H9 (cell line): ENCODE measurements around the gene POLL. TPM values are rescaled to one million over a fixed set of nuclear protein-coding genes. Genes with fewer than 3 reads are reported as not detected.

ENCODE experiments used
- DNase-seq: peaks from one replicate; pipeline ENCODE4 v3.0.0-alpha.2; 2017
- H2AFZ ChIP-seq: one replicate; pipeline ENCODE4 v1.6.1; 2013; ENCODE audit warnings: mild to moderate bottlenecking, low read length, control low read depth, moderate library complexity
- H2AK5ac ChIP-seq: 2 replicates; pipeline ENCODE4 v1.6.1; 2013; ENCODE audit warnings: low read length, control low read depth, mixed read lengths; ENCODE audit not compliant: insufficient read length
- H2BK120ac ChIP-seq: one replicate; pipeline ENCODE4 v1.6.1; 2013; ENCODE audit warnings: low read depth, mild to moderate bottlenecking, low read length, control low read depth, inconsistent platforms; ENCODE audit not compliant: poor library complexity, severe bottlenecking
- H2BK12ac ChIP-seq: 2 replicates; pipeline ENCODE4 v1.6.1; 2013; ENCODE audit warnings: low read length, control low read depth, mixed read lengths, low read depth; ENCODE audit not compliant: insufficient read length
- H2BK15ac ChIP-seq: 2 replicates; pipeline ENCODE4 v1.6.1; 2013; ENCODE audit warnings: low read depth, low read length, control low read depth
- H2BK20ac ChIP-seq: one replicate; pipeline ENCODE4 v1.6.1; 2013; ENCODE audit warnings: low read depth, mild to moderate bottlenecking, low read length, control low read depth, inconsistent platforms; ENCODE audit not compliant: poor library complexity, severe bottlenecking
- H2BK5ac ChIP-seq: 2 replicates; pipeline ENCODE4 v1.6.1; 2013; ENCODE audit warnings: low read length, control low read depth, mixed read lengths; ENCODE audit not compliant: insufficient read length
- H3K14ac ChIP-seq: 2 replicates; pipeline ENCODE4 v1.6.1; 2013; ENCODE audit warnings: low read length, control low read depth; ENCODE audit not compliant: insufficient read depth
- H3K18ac ChIP-seq: 2 replicates; pipeline ENCODE4 v1.6.1; 2013; ENCODE audit warnings: low read depth, mild to moderate bottlenecking, mixed read lengths, low read length, control low read depth; ENCODE audit not compliant: insufficient read length
- H3K23ac ChIP-seq: 2 replicates; pipeline ENCODE4 v1.6.1; 2013; ENCODE audit warnings: low read length, control low read depth, mixed read lengths, low read depth; ENCODE audit not compliant: insufficient read length
- H3K23me2 ChIP-seq: 2 replicates; pipeline ENCODE4 v1.6.1; 2013; ENCODE audit warnings: low read depth, mild to moderate bottlenecking, mixed read lengths, low read length, control low read depth; ENCODE audit not compliant: insufficient read length, poor library complexity, severe bottlenecking
- H3K27ac ChIP-seq: 2 replicates; pipeline ENCODE4 v1.5.1; 2013; ENCODE audit warnings: low read length, control low read depth, mixed read lengths, low read depth; ENCODE audit not compliant: insufficient read length
- H3K27me3 ChIP-seq: 2 replicates; pipeline ENCODE4 v1.6.1; 2013; ENCODE audit warnings: low read length, control low read depth, inconsistent platforms; ENCODE audit not compliant: insufficient read depth
- H3K4ac ChIP-seq: 2 replicates; pipeline ENCODE4 v1.6.1; 2013; ENCODE audit warnings: low read depth, mild to moderate bottlenecking, control low read depth, inconsistent platforms, low read length, moderate library complexity
- H3K4me1 ChIP-seq: 2 replicates; pipeline ENCODE4 v1.6.1; 2013; ENCODE audit warnings: low read length, control low read depth, inconsistent platforms; ENCODE audit not compliant: insufficient read depth
- H3K4me2 ChIP-seq: 2 replicates; pipeline ENCODE4 v1.6.1; 2013; ENCODE audit warnings: low read length, control low read depth, mixed read lengths; ENCODE audit not compliant: insufficient read length, insufficient read depth
- H3K56ac ChIP-seq: 2 replicates; pipeline ENCODE4 v1.6.1; 2013; ENCODE audit warnings: low read depth, mild to moderate bottlenecking, mixed read lengths, low read length, control low read depth; ENCODE audit not compliant: insufficient read length
- H3K79me1 ChIP-seq: 2 replicates; pipeline ENCODE4 v1.6.1; 2013; ENCODE audit warnings: low read depth, mild to moderate bottlenecking, moderate library complexity, low read length, control low read depth, inconsistent platforms; ENCODE audit not compliant: insufficient read depth, poor library complexity, severe bottlenecking
- H3K79me2 ChIP-seq: 2 replicates; pipeline ENCODE4 v1.6.1; 2013; ENCODE audit warnings: low read length, control low read depth, inconsistent platforms; ENCODE audit not compliant: insufficient read depth
- H3K9ac ChIP-seq: 2 replicates; pipeline ENCODE4 v1.6.1; 2013; ENCODE audit warnings: low read length, control low read depth, mixed read lengths; ENCODE audit not compliant: insufficient read length; ENCODE audit errors: extremely low read depth
- H3K9me3 ChIP-seq: one replicate; pipeline ENCODE4 v1.6.1; 2013; ENCODE audit warnings: low read depth, low read length, inconsistent platforms; ENCODE audit not compliant: control insufficient read depth
- H3T11ph ChIP-seq: one replicate; pipeline ENCODE4 v1.6.1; 2013; ENCODE audit warnings: mild to moderate bottlenecking, low read length, control low read depth, inconsistent platforms
- H4K20me1 ChIP-seq: one replicate; pipeline ENCODE4 v1.6.1; 2013; ENCODE audit not compliant: control insufficient read depth, insufficient read length, insufficient read depth
- H4K5ac ChIP-seq: 2 replicates; pipeline ENCODE4 v1.6.1; 2013; ENCODE audit warnings: low read depth, mild to moderate bottlenecking, mixed read lengths, low read length, control low read depth; ENCODE audit not compliant: insufficient read length
- H4K8ac ChIP-seq: replicated peaks from 2 replicates; pipeline ENCODE4 v1.6.1; 2013; ENCODE audit warnings: low read length, control low read depth, mixed read lengths, low read depth; ENCODE audit not compliant: insufficient read length
- H4K91ac ChIP-seq: 2 replicates; pipeline ENCODE4 v1.6.1; 2013; ENCODE audit warnings: low read depth, mild to moderate bottlenecking, moderate library complexity, mixed read lengths, low read length, control low read depth; ENCODE audit not compliant: insufficient read length
- H3K27ac Mint-ChIP-seq, 3 experiments: 2 replicates in 2 of 3; 3 replicates in 1 of 3; pipeline ENCODE4 v1.8.0; 2020 to 2021; ENCODE audit warnings: mixed read lengths in 3 of 3, mild to moderate bottlenecking in 1 of 3, moderate library complexity in 1 of 3
- H3K27me3 Mint-ChIP-seq: 2 replicates; pipeline ENCODE4 v1.8.0; 2021; ENCODE audit warnings: low read depth, mild to moderate bottlenecking, moderate library complexity, mixed read lengths
- H3K36me3 Mint-ChIP-seq, 3 experiments: 2 replicates in 2 of 3; 3 replicates in 1 of 3; pipeline ENCODE4 v1.8.0; 2020 to 2021; ENCODE audit warnings: low read depth in 3 of 3, mixed read lengths in 3 of 3; ENCODE audit not compliant: insufficient read depth in 1 of 3
- H3K4me1 Mint-ChIP-seq, 2 experiments: 2 replicates each; pipeline ENCODE4 v1.8.0; 2020; ENCODE audit warnings: mixed read lengths in 2 of 2
- H3K4me3 Mint-ChIP-seq, 2 experiments: 2 replicates in 1 of 2; 3 replicates in 1 of 2; pipeline ENCODE4 v1.8.0; 2020 to 2021; ENCODE audit warnings: mild to moderate bottlenecking in 2 of 2, mixed read lengths in 2 of 2, moderate library complexity in 1 of 2
- H3K9me3 Mint-ChIP-seq, 2 experiments: 2 replicates in 1 of 2; 3 replicates in 1 of 2; pipeline ENCODE4 v1.8.0; 2020; ENCODE audit warnings: mild to moderate bottlenecking in 2 of 2, mixed read lengths in 2 of 2, moderate library complexity in 1 of 2
- CTCF ChIP-seq: fragments of 200-600 bp; sonication (generic); conservative IDR thresholded peaks from 3 replicates; pipeline ENCODE4 v1.8.0; 2021; ENCODE audit warnings: antibody characterized with exemption, mild to moderate bottlenecking
- WGBS: extraction: QIAGEN DNeasy Blood & Tissue Kit; methylation state at CpG from one replicate; pipeline ENCODE4 v1.1.7; 2013; ENCODE audit warnings: missing lambda C conversion rate, low lambda C conversion rate, mixed read lengths; ENCODE audit not compliant: insufficient read length; ENCODE audit errors: extremely low coverage; 5-methylcytosine and 5-hydroxymethylcytosine counted together
- total RNA-seq: library from RNA; stranded (reverse); gene quantifications from 2 replicates; pipeline ENCODE4 v1.2.1, GENCODE V29; 2021

The POLL gene
- total RNA-seq, 1 experiment from 2014 or later: 30.8 TPM

- Mint-ChIP-seq H3K4me3 (no peak overlapping the region), H3K36me3 (peaks cover 18 to 35% (median 32%) of the 10 kb centered on the region in 3 experiments), H3K4me1 (peaks cover 20 to 27% of the 10 kb centered on the region in 2 experiments), H3K27me3 (peaks cover 41% of the 10 kb centered on the region), H3K27ac (no peak overlapping the region), H3K9me3 (peaks cover 3 to 8% of the 10 kb centered on the region in 2 experiments; a peak in 4 of 5 replicates)
- Histone ChIP-seq H4K91ac (no peak overlapping the region), H3K9ac (no peak overlapping the region), H3K27me3 (peaks cover 6% of the 10 kb centered on the region; the same call in 1 of the 2 replicates), H3T11ph (no peak overlapping the region), H3K27ac (no peak overlapping the region), H2AK5ac (no peak overlapping the region), H3K56ac (no peak overlapping the region), H4K5ac (no peak overlapping the region), H2BK12ac (no peak overlapping the region), H3K18ac (no peak overlapping the region), H3K4me2 (no peak overlapping the region), H2BK15ac (no peak overlapping the region), H3K79me2 (no peaks in the 10 kb centered on the region), H2BK120ac (no peak overlapping the region), H3K79me1 (no peaks in the 10 kb centered on the region), H3K23ac (no peak overlapping the region), H2BK20ac (no peak overlapping the region), H4K20me1 (no peaks in the 10 kb centered on the region), H3K4ac (no peak overlapping the region), H4K8ac (no peak overlapping the region), H3K23me2 (peaks cover 8% of the 10 kb centered on the region), H3K9me3 (no peaks in the 10 kb centered on the region), H2AFZ (no peak overlapping the region), H2BK5ac (no peak overlapping the region), H3K14ac (no peak overlapping the region), H3K4me1 (no peaks in the 10 kb centered on the region)
- WGBS: no CpG with 5 or more reads among the region's 3 CpGs
- TF ChIP-seq CTCF: no peak
- DNase-seq: no peak
Observed at GRCh38 chr10:101575091-101575490, 13.0 kb downstream of the POLL start.
